WTC11 (cell line): ENCODE measurements around the gene MKS1. TPM values are rescaled to one million over a fixed set of nuclear protein-coding genes. Genes with fewer than 3 reads are reported as not detected.

Experiments used
- ATAC-seq: fragments of 200-7000 bp; cut with Tn5 transposase; 2 replicates; pipeline ENCODE4 v1.10.0; 2021; ENCODE audit warnings: mild to moderate bottlenecking, moderate library complexity
- CTCF ChIA-PET: fragments of 300-600 bp; sonication (Branson Sonifier 250); formaldehyde crosslinking; loops from one replicate; lab custom pipeline; 2021; ENCODE audit warnings: antibody characterized with exemption; lab: Charles Lee
- POLR2A ChIA-PET: fragments of 350-600 bp; sonication (Branson Sonifier 250); formaldehyde crosslinking; loops from one replicate; lab custom pipeline; 2021; ENCODE audit warnings: antibody characterized with exemption; lab: Charles Lee
- DNase-seq: peaks from one replicate; pipeline ENCODE4 v3.0.0; 2021; ENCODE audit warnings: low spot score
- H3K27ac Mint-ChIP-seq: 2 replicates; pipeline ENCODE4 v1.8.0; 2021; ENCODE audit warnings: mixed read lengths
- H3K27me3 Mint-ChIP-seq: 2 replicates; pipeline ENCODE4 v1.8.0; 2021; ENCODE audit warnings: low read depth, mild to moderate bottlenecking, moderate library complexity, mixed read lengths
- H3K36me3 Mint-ChIP-seq: 2 replicates; pipeline ENCODE4 v1.8.0; 2021; ENCODE audit warnings: mixed read lengths
- H3K4me1 Mint-ChIP-seq: 2 replicates; pipeline ENCODE4 v1.8.0; 2022; ENCODE audit warnings: mixed read lengths
- H3K4me3 Mint-ChIP-seq: 2 replicates; pipeline ENCODE4 v1.8.0; 2021; ENCODE audit warnings: mild to moderate bottlenecking, moderate library complexity, mixed read lengths
- H3K9me3 Mint-ChIP-seq: 2 replicates; pipeline ENCODE4 v1.8.0; 2021; ENCODE audit warnings: mixed read lengths
- EMX1 ChIP-seq: fragments of 250-450 bp; sonication (Bioruptor Pico); IDR thresholded peaks from 2 replicates; pipeline ENCODE4 v1.8.0; 2021; ENCODE audit warnings: mild to moderate bottlenecking
- GABPB1 ChIP-seq: sonication (generic); formaldehyde crosslinking; IDR thresholded peaks from 2 replicates; pipeline ENCODE4 v1.8.1; 2023; ENCODE audit warnings: mild to moderate bottlenecking, missing genetic modification reagents
- GRHL2 ChIP-seq: fragments of 250-450 bp; sonication (Bioruptor Pico); IDR thresholded peaks from 2 replicates; pipeline ENCODE4 v1.8.0; 2022; ENCODE audit warnings: mild to moderate bottlenecking, moderate library complexity; ENCODE audit not compliant: insufficient replicate concordance, severe bottlenecking
- HMGA2 ChIP-seq: fragments of 250-450 bp; sonication (Bioruptor Pico); IDR thresholded peaks from 2 replicates; pipeline ENCODE4 v1.4.0; 2021; ENCODE audit warnings: mild to moderate bottlenecking, moderate library complexity
- NR1H2 ChIP-seq: sonication (generic); formaldehyde crosslinking; IDR thresholded peaks from 2 replicates; pipeline ENCODE4 v1.9.0; 2021; ENCODE audit warnings: mild to moderate bottlenecking, moderate library complexity, missing genetic modification reagents
- PRRX2 ChIP-seq: fragments of 250-450 bp; sonication (Bioruptor Pico); IDR thresholded peaks from 2 replicates; pipeline ENCODE4 v1.8.0; 2021; ENCODE audit warnings: mild to moderate bottlenecking
- TCF7 ChIP-seq: sonication (generic); formaldehyde crosslinking; IDR thresholded peaks from 2 replicates; pipeline ENCODE4 v1.8.0; 2022; ENCODE audit warnings: mild to moderate bottlenecking, low read depth, missing genetic modification reagents, moderate library complexity
- ZNF121 ChIP-seq: sonication (generic); formaldehyde crosslinking; IDR thresholded peaks from 2 replicates; pipeline ENCODE4 v1.8.0; 2023; ENCODE audit warnings: missing genetic modification reagents
- ZNF138 ChIP-seq: sonication (generic); formaldehyde crosslinking; conservative IDR thresholded peaks from 2 replicates; pipeline ENCODE4 v1.8.1; 2022; ENCODE audit warnings: mild to moderate bottlenecking, moderate library complexity, missing genetic modification reagents
- total RNA-seq: library from RNA; stranded (reverse); gene quantifications from 3 replicates; pipeline ENCODE4 v1.2.3, GENCODE V29; 2021
- TF ChIP-seq, protein P1 (sequence below): fragments of 250-450 bp; sonication (Bioruptor Pico); IDR thresholded peaks from 2 replicates; pipeline ENCODE4 v1.9.0; 2021; ENCODE audit warnings: mild to moderate bottlenecking
- TF ChIP-seq, protein P2 (sequence below): sonication (generic); formaldehyde crosslinking; IDR thresholded peaks from 2 replicates; pipeline ENCODE4 v1.8.1; 2023; ENCODE audit warnings: mild to moderate bottlenecking, missing genetic modification reagents, moderate library complexity
- TF ChIP-seq, protein P3 (sequence below): sonication (generic); formaldehyde crosslinking; IDR thresholded peaks from 2 replicates; pipeline ENCODE4 v1.8.0; 2022; ENCODE audit warnings: mild to moderate bottlenecking, missing genetic modification reagents
- TF ChIP-seq, protein P4 (sequence below): sonication (generic); formaldehyde crosslinking; IDR thresholded peaks from 2 replicates; pipeline ENCODE4 v1.8.0; 2023; ENCODE audit warnings: missing genetic modification reagents, mild to moderate bottlenecking, borderline replicate concordance
- TF ChIP-seq, protein P5 (sequence below): fragments of 250-450 bp; sonication (Bioruptor Pico); IDR thresholded peaks from 2 replicates; pipeline ENCODE4 v1.9.0; 2021; ENCODE audit warnings: moderate library complexity, mild to moderate bottlenecking, inconsistent platforms, borderline replicate concordance
- TF ChIP-seq, protein P6 (sequence below): fragments of 250-450 bp; sonication (Bioruptor Pico); IDR thresholded peaks from 2 replicates; pipeline ENCODE4 v1.9.0; 2021; ENCODE audit warnings: mild to moderate bottlenecking
- TF ChIP-seq, protein P7 (sequence below): sonication (generic); formaldehyde crosslinking; IDR thresholded peaks from 2 replicates; pipeline ENCODE4 v1.8.1; 2023; ENCODE audit warnings: mild to moderate bottlenecking, moderate library complexity, missing genetic modification reagents

MKS1 gene
- total RNA-seq, 1 experiment from 2014 or later, result 24.2 TPM

DNA sequence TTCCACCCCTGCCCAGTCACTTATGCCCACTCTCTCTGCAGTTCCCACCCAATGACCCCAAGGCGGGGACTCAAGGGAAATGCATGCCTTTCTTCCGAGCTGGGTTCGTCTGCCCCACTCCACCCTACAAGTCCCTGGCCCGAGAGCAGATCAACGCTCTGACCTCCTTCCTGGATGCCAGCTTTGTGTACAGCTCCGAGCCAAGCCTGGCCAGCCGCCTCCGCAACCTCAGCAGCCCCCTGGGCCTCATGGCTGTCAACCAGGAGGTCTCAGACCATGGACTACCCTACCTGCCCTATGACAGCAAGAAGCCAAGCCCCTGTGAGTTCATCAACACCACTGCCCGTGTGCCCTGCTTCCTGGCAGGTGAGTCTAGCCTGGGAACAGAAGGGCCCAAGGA lies 33.1 kb upstream of the MKS1 start:
- Mint-ChIP-seq H3K4me1 (peaks cover 12% of the 10 kb centered on the region), H3K4me3 (no peak overlapping the region), H3K9me3 (peaks cover 7% of the 10 kb centered on the region), H3K27ac (no peak overlapping the region), H3K27me3 (peaks cover 79% of the 10 kb centered on the region), H3K36me3 (peaks cover 5% of the 10 kb centered on the region)
- TF ChIP-seq, protein P1, sequence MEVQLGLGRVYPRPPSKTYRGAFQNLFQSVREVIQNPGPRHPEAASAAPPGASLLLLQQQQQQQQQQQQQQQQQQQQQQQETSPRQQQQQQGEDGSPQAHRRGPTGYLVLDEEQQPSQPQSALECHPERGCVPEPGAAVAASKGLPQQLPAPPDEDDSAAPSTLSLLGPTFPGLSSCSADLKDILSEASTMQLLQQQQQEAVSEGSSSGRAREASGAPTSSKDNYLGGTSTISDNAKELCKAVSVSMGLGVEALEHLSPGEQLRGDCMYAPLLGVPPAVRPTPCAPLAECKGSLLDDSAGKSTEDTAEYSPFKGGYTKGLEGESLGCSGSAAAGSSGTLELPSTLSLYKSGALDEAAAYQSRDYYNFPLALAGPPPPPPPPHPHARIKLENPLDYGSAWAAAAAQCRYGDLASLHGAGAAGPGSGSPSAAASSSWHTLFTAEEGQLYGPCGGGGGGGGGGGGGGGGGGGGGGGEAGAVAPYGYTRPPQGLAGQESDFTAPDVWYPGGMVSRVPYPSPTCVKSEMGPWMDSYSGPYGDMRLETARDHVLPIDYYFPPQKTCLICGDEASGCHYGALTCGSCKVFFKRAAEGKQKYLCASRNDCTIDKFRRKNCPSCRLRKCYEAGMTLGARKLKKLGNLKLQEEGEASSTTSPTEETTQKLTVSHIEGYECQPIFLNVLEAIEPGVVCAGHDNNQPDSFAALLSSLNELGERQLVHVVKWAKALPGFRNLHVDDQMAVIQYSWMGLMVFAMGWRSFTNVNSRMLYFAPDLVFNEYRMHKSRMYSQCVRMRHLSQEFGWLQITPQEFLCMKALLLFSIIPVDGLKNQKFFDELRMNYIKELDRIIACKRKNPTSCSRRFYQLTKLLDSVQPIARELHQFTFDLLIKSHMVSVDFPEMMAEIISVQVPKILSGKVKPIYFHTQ (CRISPR knock-in tag), result no peak
- TF ChIP-seq, protein P2, sequence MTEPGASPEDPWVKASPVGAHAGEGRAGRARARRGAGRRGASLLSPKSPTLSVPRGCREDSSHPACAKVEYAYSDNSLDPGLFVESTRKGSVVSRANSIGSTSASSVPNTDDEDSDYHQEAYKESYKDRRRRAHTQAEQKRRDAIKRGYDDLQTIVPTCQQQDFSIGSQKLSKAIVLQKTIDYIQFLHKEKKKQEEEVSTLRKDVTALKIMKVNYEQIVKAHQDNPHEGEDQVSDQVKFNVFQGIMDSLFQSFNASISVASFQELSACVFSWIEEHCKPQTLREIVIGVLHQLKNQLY (CRISPR knock-in tag), result no peak
- TF ChIP-seq, protein P3, sequence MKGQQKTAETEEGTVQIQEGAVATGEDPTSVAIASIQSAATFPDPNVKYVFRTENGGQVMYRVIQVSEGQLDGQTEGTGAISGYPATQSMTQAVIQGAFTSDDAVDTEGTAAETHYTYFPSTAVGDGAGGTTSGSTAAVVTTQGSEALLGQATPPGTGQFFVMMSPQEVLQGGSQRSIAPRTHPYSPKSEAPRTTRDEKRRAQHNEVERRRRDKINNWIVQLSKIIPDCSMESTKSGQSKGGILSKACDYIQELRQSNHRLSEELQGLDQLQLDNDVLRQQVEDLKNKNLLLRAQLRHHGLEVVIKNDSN, result no peak
- no peak for TF ChIP-seq GRHL2
- DNase-seq, result no peak
- no peak for ATAC-seq
- ChIA-PET POLR2A (interaction anchor here (0.5 kb wide), 1 partner anchor 952 kb away, joined by 3 read pairs; no protein-coding TSS in a partner anchor), CTCF (interaction anchor here (0.5 to 1.7 kb wide), 4 partner anchors 52 to 351 kb away, joined by 4 to 5 read pairs (median 4); no protein-coding TSS in a partner anchor)

DNA sequence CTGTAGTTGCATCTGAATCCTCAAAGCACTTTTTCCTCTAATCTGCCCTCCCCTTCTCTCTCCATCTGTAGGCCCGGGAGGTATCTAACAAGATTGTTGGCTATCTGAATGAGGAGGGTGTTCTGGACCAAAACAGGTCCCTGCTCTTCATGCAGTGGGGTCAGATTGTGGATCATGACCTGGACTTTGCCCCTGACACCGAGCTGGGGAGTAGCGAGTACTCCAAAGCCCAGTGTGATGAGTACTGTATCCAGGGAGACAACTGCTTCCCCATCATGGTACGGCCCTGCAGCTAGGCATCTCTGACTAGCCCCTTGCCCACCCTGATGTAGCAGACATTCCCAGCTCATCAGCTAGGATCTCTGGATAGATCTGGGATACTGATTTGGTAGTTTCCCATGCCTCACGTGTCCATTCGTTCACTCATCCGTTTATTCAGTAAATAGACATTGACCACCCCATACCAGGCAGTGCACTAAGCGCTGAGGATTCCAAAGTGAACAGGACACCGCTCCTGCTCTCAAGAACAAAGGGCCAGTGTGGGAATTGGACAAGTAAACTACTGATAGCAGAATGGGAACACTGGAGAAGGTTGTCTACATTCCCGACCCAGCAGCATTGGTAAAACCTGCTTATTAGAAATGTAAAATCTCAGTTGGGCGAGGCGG lies 31.4 kb upstream of the MKS1 start:
- H3K9me3 Mint-ChIP-seq, result peaks cover 7% of the 10 kb centered on the region
- H3K4me1 Mint-ChIP-seq, result peaks cover 16% of the 10 kb centered on the region
- ATAC-seq (no peak), DNase-seq (no peak)
- no peak overlapping the region for H3K27ac Mint-ChIP-seq
- H3K4me3 Mint-ChIP-seq, result no peak overlapping the region
- ChIA-PET CTCF (interaction anchor here (0.6 to 2.0 kb wide), 30 partner anchors 9 to 1382 kb away, joined by 3 to 31 read pairs (median 6); partner anchors contain the start of genes HSF5, LPO, MKS1 and RNF43), POLR2A (no interaction called here)
- TF ChIP-seq EMX1 (CRISPR knock-in tag) (no peak), GABPB1 (CRISPR knock-in tag) (0 out of 2 replicates have a peak, but pooled peaks have one; percentile 10), ZNF121 (CRISPR knock-in tag) (no peak)
- H3K36me3 Mint-ChIP-seq, result peaks cover 5% of the 10 kb centered on the region
- peaks cover 93% of the 10 kb centered on the region for H3K27me3 Mint-ChIP-seq

DNA sequence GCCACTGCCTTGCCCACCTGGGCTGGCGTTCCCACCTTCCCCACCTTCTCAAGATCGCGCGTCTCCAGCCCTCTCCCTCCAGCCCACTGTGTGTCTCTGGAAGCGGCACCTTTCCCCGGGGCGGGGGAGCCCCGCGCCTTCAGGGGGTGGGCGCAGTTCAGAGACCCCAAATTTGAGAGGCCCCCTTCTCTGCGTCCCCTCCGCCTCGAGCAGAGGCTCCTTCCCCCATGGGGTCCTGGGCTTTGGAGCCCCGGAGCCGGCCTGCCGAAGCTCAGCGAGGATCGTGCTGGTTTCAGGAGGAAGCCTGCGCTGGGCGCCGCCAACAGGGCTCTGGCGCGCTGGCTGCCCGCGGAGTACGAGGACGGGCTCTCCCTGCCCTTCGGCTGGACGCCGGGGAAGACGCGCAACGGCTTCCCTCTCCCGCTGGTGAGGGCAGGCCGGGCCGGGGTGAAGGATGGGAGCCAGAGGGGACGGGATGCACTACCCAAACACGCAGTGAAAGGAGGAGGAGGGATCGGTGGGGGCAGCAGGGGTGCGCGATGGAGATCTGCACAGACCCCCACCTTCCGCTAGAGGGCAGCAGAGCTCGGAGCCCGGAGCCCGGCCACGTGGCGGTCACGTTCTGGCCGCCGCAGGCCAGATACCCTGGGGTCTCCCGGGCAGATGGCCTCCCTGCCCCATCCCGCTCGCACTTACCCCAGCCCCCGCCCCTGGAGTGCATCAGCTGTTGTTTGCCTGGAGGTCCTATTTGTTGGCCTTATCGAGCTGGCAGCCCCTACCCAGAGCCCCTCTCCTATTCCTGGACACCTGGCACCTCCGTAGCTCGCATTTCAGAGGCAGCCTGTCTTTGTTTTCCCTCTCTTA lies 30.4 kb upstream of the MKS1 start:
- POLR2A ChIA-PET, result interaction anchor here (0.6 kb wide), 1 partner anchor 434 kb away, joined by 4 read pairs; no protein-coding TSS in a partner anchor
- peak; percentile 98 for TF ChIP-seq ZNF138 (CRISPR knock-in tag)
- TF ChIP-seq, protein P4, sequence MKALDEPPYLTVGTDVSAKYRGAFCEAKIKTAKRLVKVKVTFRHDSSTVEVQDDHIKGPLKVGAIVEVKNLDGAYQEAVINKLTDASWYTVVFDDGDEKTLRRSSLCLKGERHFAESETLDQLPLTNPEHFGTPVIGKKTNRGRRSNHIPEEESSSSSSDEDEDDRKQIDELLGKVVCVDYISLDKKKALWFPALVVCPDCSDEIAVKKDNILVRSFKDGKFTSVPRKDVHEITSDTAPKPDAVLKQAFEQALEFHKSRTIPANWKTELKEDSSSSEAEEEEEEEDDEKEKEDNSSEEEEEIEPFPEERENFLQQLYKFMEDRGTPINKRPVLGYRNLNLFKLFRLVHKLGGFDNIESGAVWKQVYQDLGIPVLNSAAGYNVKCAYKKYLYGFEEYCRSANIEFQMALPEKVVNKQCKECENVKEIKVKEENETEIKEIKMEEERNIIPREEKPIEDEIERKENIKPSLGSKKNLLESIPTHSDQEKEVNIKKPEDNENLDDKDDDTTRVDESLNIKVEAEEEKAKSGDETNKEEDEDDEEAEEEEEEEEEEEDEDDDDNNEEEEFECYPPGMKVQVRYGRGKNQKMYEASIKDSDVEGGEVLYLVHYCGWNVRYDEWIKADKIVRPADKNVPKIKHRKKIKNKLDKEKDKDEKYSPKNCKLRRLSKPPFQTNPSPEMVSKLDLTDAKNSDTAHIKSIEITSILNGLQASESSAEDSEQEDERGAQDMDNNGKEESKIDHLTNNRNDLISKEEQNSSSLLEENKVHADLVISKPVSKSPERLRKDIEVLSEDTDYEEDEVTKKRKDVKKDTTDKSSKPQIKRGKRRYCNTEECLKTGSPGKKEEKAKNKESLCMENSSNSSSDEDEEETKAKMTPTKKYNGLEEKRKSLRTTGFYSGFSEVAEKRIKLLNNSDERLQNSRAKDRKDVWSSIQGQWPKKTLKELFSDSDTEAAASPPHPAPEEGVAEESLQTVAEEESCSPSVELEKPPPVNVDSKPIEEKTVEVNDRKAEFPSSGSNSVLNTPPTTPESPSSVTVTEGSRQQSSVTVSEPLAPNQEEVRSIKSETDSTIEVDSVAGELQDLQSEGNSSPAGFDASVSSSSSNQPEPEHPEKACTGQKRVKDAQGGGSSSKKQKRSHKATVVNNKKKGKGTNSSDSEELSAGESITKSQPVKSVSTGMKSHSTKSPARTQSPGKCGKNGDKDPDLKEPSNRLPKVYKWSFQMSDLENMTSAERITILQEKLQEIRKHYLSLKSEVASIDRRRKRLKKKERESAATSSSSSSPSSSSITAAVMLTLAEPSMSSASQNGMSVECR, result peak; percentile 98
- no peak for TF ChIP-seq TCF7 (CRISPR knock-in tag)
- no peak for TF ChIP-seq HMGA2 (CRISPR knock-in tag)
- TF ChIP-seq, protein P5, sequence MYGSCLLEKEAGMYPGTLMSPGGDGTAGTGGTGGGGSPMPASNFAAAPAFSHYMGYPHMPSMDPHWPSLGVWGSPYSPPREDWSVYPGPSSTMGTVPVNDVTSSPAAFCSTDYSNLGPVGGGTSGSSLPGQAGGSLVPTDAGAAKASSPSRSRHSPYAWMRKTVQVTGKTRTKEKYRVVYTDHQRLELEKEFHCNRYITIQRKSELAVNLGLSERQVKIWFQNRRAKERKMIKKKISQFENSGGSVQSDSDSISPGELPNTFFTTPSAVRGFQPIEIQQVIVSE, result no peak
- TF ChIP-seq, protein P6, sequence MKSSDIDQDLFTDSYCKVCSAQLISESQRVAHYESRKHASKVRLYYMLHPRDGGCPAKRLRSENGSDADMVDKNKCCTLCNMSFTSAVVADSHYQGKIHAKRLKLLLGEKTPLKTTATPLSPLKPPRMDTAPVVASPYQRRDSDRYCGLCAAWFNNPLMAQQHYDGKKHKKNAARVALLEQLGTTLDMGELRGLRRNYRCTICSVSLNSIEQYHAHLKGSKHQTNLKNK (CRISPR knock-in tag), result no peak
- TF ChIP-seq GABPB1 (CRISPR knock-in tag), result peak; percentile 63; the same call in 1 of the 2 replicates
- no peak for TF ChIP-seq PRRX2
- TF ChIP-seq, protein P7, sequence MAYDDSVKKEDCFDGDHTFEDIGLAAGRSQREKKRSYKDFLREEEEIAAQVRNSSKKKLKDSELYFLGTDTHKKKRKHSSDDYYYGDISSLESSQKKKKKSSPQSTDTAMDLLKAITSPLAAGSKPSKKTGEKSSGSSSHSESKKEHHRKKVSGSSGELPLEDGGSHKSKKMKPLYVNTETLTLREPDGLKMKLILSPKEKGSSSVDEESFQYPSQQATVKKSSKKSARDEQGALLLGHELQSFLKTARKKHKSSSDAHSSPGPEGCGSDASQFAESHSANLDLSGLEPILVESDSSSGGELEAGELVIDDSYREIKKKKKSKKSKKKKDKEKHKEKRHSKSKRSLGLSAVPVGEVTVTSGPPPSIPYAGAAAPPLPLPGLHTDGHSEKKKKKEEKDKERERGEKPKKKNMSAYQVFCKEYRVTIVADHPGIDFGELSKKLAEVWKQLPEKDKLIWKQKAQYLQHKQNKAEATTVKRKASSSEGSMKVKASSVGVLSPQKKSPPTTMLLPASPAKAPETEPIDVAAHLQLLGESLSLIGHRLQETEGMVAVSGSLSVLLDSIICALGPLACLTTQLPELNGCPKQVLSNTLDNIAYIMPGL (CRISPR knock-in tag), result peak; percentile 83
- TF ChIP-seq NR1H2 (CRISPR knock-in tag), result peak; percentile 62; the same call in 1 of the 2 replicates

More for the DNA sequence above, 30.4 kb upstream of the MKS1 start:
- DNase-seq, result peak; percentile 82
- ATAC-seq, result peak; percentile 84
- CTCF ChIA-PET, result interaction anchor here (0.6 to 2.0 kb wide), 35 partner anchors 10 to 1383 kb away, joined by 3 to 31 read pairs (median 5); partner anchors contain the start of genes HSF5, LPO, MKS1 and RNF43
- Mint-ChIP-seq H3K27ac (no peak overlapping the region), H3K36me3 (peaks cover 5% of the 10 kb centered on the region), H3K4me3 (peak overlapping the region; percentile 56), H3K4me1 (peaks cover 11% of the 10 kb centered on the region), H3K9me3 (peaks cover 7% of the 10 kb centered on the region), H3K27me3 (peaks cover 94% of the 10 kb centered on the region)
